Mesenchymal stem cell (in vitro differentiated cells and primary cell): ENCODE measurements around the gene EFTUD2.
A peak's percentile ranks its signal among the peaks of the same experiment; 100 is the strongest.
"Not testable (repeated sequence)": the region's sequence is repeated elsewhere in the genome, so short reads cannot be mapped to it uniquely, and the experiment has no call there.

Source experiments
- DNase-seq: peaks from one replicate; pipeline ENCODE4 v3.0.0-alpha.2; 2013
- H2AFZ ChIP-seq: one replicate; pipeline ENCODE4 v1.6.1; 2013; ENCODE audit warnings: low read depth, mild to moderate bottlenecking, control low read depth, inconsistent platforms, low read length, moderate library complexity
- H2AK5ac ChIP-seq: 2 replicates; pipeline ENCODE4 v1.6.1; 2013; ENCODE audit warnings: low read length, moderate library complexity, mild to moderate bottlenecking, inconsistent platforms; ENCODE audit not compliant: severe bottlenecking
- H2BK120ac ChIP-seq: one replicate; pipeline ENCODE4 v1.6.1; 2013; ENCODE audit warnings: low read depth, mild to moderate bottlenecking, inconsistent platforms, low read length, moderate library complexity
- H2BK12ac ChIP-seq, 2 experiments: one replicate each; pipeline ENCODE4 v1.6.1; 2013; ENCODE audit warnings: inconsistent platforms in 2 of 2, low read length in 2 of 2, mild to moderate bottlenecking in 2 of 2, moderate library complexity in 2 of 2, control low read depth in 1 of 2
- H2BK15ac ChIP-seq: one replicate; pipeline ENCODE4 v1.6.1; 2013; ENCODE audit warnings: mild to moderate bottlenecking, low read depth, inconsistent platforms; ENCODE audit not compliant: poor library complexity, severe bottlenecking
- H2BK5ac ChIP-seq: 2 replicates; pipeline ENCODE4 v1.6.1; 2013; ENCODE audit warnings: low read depth, mild to moderate bottlenecking, low read length, control low read depth, inconsistent platforms; ENCODE audit not compliant: poor library complexity, severe bottlenecking
- H3K14ac ChIP-seq, 2 experiments: one replicate each; pipeline ENCODE4 v1.6.1; 2013; ENCODE audit warnings: inconsistent platforms in 2 of 2, low read length in 2 of 2, control low read depth in 1 of 2, mild to moderate bottlenecking in 1 of 2, moderate library complexity in 1 of 2
- H3K18ac ChIP-seq, 2 experiments: one replicate each; pipeline ENCODE4 v1.6.1; 2013; ENCODE audit warnings: inconsistent platforms in 2 of 2, low read length in 2 of 2, control low read depth in 1 of 2, low read depth in 1 of 2, mild to moderate bottlenecking in 1 of 2
- H3K23ac ChIP-seq, 2 experiments: one replicate each; pipeline ENCODE4 v1.6.1; 2013; ENCODE audit warnings: inconsistent platforms in 2 of 2, low read length in 2 of 2, mild to moderate bottlenecking in 2 of 2, moderate library complexity in 2 of 2, control low read depth in 1 of 2
- H3K27ac ChIP-seq: 2 replicates; pipeline ENCODE4 v1.5.1; 2013; ENCODE audit warnings: mild to moderate bottlenecking, moderate library complexity, low read length, control low read depth, inconsistent platforms; ENCODE audit not compliant: poor library complexity, severe bottlenecking
- H3K27me3 ChIP-seq, 2 experiments: 2 replicates each; pipeline versions ENCODE4 v1.6.1 to v1.7.0; 2013; ENCODE audit warnings: low read length in 2 of 2, mild to moderate bottlenecking in 2 of 2, moderate library complexity in 2 of 2, control low read depth in 1 of 2, inconsistent platforms in 1 of 2; ENCODE audit not compliant: control insufficient read depth in 1 of 2, insufficient read depth in 1 of 2
- H3K36me3 ChIP-seq, 2 experiments: 2 replicates each; pipeline versions ENCODE4 v1.6.1 to v1.7.0; 2013; ENCODE audit warnings: low read length in 2 of 2, control low read depth in 1 of 2, inconsistent platforms in 1 of 2, low read depth in 1 of 2, mild to moderate bottlenecking in 1 of 2; ENCODE audit not compliant: insufficient read depth in 2 of 2, control insufficient read depth in 1 of 2
- H3K4ac ChIP-seq, 2 experiments: one replicate each; pipeline ENCODE4 v1.6.1; 2013; ENCODE audit warnings: inconsistent platforms in 2 of 2, low read length in 2 of 2, mild to moderate bottlenecking in 2 of 2, moderate library complexity in 2 of 2, control low read depth in 1 of 2, low read depth in 1 of 2
- H3K4me1 ChIP-seq: 2 replicates; pipeline ENCODE4 v1.6.1; 2013; ENCODE audit warnings: low read depth, low read length, control low read depth; ENCODE audit not compliant: control insufficient read depth, insufficient read depth
- H3K4me2 ChIP-seq: 2 replicates; pipeline ENCODE4 v1.6.1; 2013; ENCODE audit warnings: low read length, mild to moderate bottlenecking, inconsistent platforms; ENCODE audit not compliant: poor library complexity, severe bottlenecking
- H3K4me3 ChIP-seq, 2 experiments: 2 replicates each; pipeline versions ENCODE4 v1.5.1 to v1.7.0; 2013; ENCODE audit warnings: low read length in 2 of 2, mild to moderate bottlenecking in 2 of 2, control low read depth in 1 of 2, low read depth in 1 of 2; ENCODE audit not compliant: insufficient read depth in 1 of 2
- H3K79me1 ChIP-seq: replicated peaks from 2 replicates; pipeline ENCODE4 v1.6.1; 2013; ENCODE audit warnings: mild to moderate bottlenecking, control low read depth, low read length, inconsistent platforms; ENCODE audit not compliant: poor library complexity, severe bottlenecking
- H3K9ac ChIP-seq: 2 replicates; pipeline ENCODE4 v1.7.0; 2013; ENCODE audit warnings: mild to moderate bottlenecking, low read length, moderate library complexity
- H3K9me3 ChIP-seq: 2 replicates; pipeline ENCODE4 v1.7.0; 2013; ENCODE audit warnings: mild to moderate bottlenecking, low read length; ENCODE audit not compliant: control insufficient read depth
- H4K8ac ChIP-seq: one replicate; pipeline ENCODE4 v1.6.1; 2013; ENCODE audit warnings: inconsistent platforms, mild to moderate bottlenecking, low read length, moderate library complexity
- H4K91ac ChIP-seq: one replicate; pipeline ENCODE4 v1.6.1; 2013; ENCODE audit warnings: mild to moderate bottlenecking, low read length, inconsistent platforms
- WGBS: methylation state at CpG from one replicate; pipeline ENCODE4 v1.1.7; 2013; ENCODE audit warnings: mixed read lengths; 5-methylcytosine and 5-hydroxymethylcytosine counted together

EFTUD2 gene

GRCh38 chr17:44945652-44946051 lies 46.4 kb upstream of the EFTUD2 start:
- not testable (repeated sequence) for H3K14ac ChIP-seq, H4K8ac ChIP-seq, H2BK12ac ChIP-seq, H2BK15ac ChIP-seq, H3K9ac ChIP-seq, H3K4me3 ChIP-seq, H2AFZ ChIP-seq, H3K23ac ChIP-seq, H3K4ac ChIP-seq, H4K91ac ChIP-seq, H3K9me3 ChIP-seq, H3K18ac ChIP-seq, H3K4me2 ChIP-seq, H2BK120ac ChIP-seq, H3K27ac ChIP-seq, H2BK5ac ChIP-seq, H3K27me3 ChIP-seq, DNase-seq, H3K36me3 ChIP-seq, H2AK5ac ChIP-seq
- H3K79me1 ChIP-seq = peaks cover 12% of the 10 kb centered on the region
- H3K4me1 ChIP-seq = peaks cover 12% of the 10 kb centered on the region
- 98% methylated on average over 10 of the region's 10 CpGs for WGBS

- H3K36me3 ChIP-seq = no peaks in the 10 kb centered on the region
- no peaks in the 10 kb centered on the region for H3K27me3 ChIP-seq
- H4K8ac ChIP-seq = no peak overlapping the region
- H3K23ac ChIP-seq = no peak overlapping the region
- no peak overlapping the region for H2BK12ac ChIP-seq
- WGBS = 100% methylated on average over 2 of the region's 4 CpGs
- H3K27ac ChIP-seq = no peak overlapping the region
- H3K9ac ChIP-seq = no peak overlapping the region
- peaks cover 11% of the 10 kb centered on the region for H3K4me1 ChIP-seq
- peak overlapping the region; percentile 10 for H2AFZ ChIP-seq
- H3K9me3 ChIP-seq = peaks cover 6% of the 10 kb centered on the region
- no peak overlapping the region for H3K4ac ChIP-seq
- DNase-seq = no peak
- H2AK5ac ChIP-seq = peak overlapping the region; percentile 49
- H4K91ac ChIP-seq = no peak overlapping the region
- no peak overlapping the region for H3K18ac ChIP-seq
- no peak overlapping the region for H3K4me3 ChIP-seq
- peaks cover 12% of the 10 kb centered on the region for H3K79me1 ChIP-seq
- H3K4me2 ChIP-seq = no peak overlapping the region
- H2BK15ac ChIP-seq = no peak overlapping the region
- H2BK120ac ChIP-seq = no peak overlapping the region
- H3K14ac ChIP-seq = no peak overlapping the region
- H2BK5ac ChIP-seq = no peak overlapping the region
Measured at GRCh38 chr17:44942456-44942855, 43.2 kb upstream of the EFTUD2 start.

- H3K4me1 ChIP-seq = peaks cover 8% of the 10 kb centered on the region
- H3K23ac ChIP-seq = no peak overlapping the region
- H3K36me3 ChIP-seq = no peaks in the 10 kb centered on the region
- no peaks in the 10 kb centered on the region for H3K27me3 ChIP-seq
- H2AFZ ChIP-seq = peak overlapping the region; percentile 39
- peak overlapping the region in 1 of 2 experiments; percentile 89 for H2BK12ac ChIP-seq
- no peak overlapping the region for H3K27ac ChIP-seq
- H2AK5ac ChIP-seq = peak overlapping the region; percentile 80
- no peak overlapping the region for H2BK15ac ChIP-seq
- H2BK120ac ChIP-seq = no peak overlapping the region
- no peak overlapping the region for H2BK5ac ChIP-seq
- no peak overlapping the region for H3K4me2 ChIP-seq
- peak; percentile 15 for DNase-seq
- no peak overlapping the region for H3K9ac ChIP-seq
- H3K4me3 ChIP-seq = no peak overlapping the region
- H3K79me1 ChIP-seq = peaks cover 9% of the 10 kb centered on the region
- H3K4ac ChIP-seq = peak overlapping the region in 1 of 2 experiments; percentile 50
- peak overlapping the region in 1 of 2 experiments; percentile 3 for H3K14ac ChIP-seq
- H4K8ac ChIP-seq = peak overlapping the region; percentile 67
- H3K18ac ChIP-seq = peak overlapping the region in 1 of 2 experiments; percentile 72
- peaks cover 6% of the 10 kb centered on the region for H3K9me3 ChIP-seq
- no peak overlapping the region for H4K91ac ChIP-seq
- WGBS = 92% methylated on average over 9 of the region's 9 CpGs
Measured at GRCh38 chr17:44941712-44942331, 42.6 kb upstream of the EFTUD2 start.

GRCh38 chr17:44940768-44941167 lies 41.5 kb upstream of the EFTUD2 start:
- Histone ChIP-seq H3K79me1 (peaks cover 14% of the 10 kb centered on the region), H3K9me3 (peaks cover 6% of the 10 kb centered on the region), H3K14ac (no peak overlapping the region), H3K9ac (no peak overlapping the region), H3K4me2 (no peak overlapping the region), H3K4me3 (no peak overlapping the region), H4K8ac (no peak overlapping the region), H3K4me1 (peaks cover 8% of the 10 kb centered on the region), H2BK15ac (no peak overlapping the region), H2BK5ac (no peak overlapping the region), H3K27ac (no peak overlapping the region), H2BK12ac (no peak overlapping the region), H2AFZ (no peak overlapping the region), H2AK5ac (no peak overlapping the region), H3K36me3 (peaks cover 0 to 5% of the 10 kb centered on the region in 2 experiments), H3K4ac (no peak overlapping the region), H4K91ac (no peak overlapping the region), H2BK120ac (no peak overlapping the region), H3K18ac (no peak overlapping the region), H3K23ac (no peak overlapping the region), H3K27me3 (no peaks in the 10 kb centered on the region)
- no peak for DNase-seq
- 95% methylated on average over 1 of the region's 1 CpG for WGBS
